HG02884 (cell line): ENCODE data around the gene R3HDM2.
"Not testable (repeated sequence)": the region's sequence is repeated elsewhere in the genome, so short reads cannot be mapped to it uniquely, and the experiment has no call there.

Source experiments
- ATAC-seq: cut with Tn5 transposase; IDR thresholded peaks from one replicate; pipeline ENCODE4 v1.9.1; 2021; ENCODE audit warnings: mild to moderate bottlenecking, moderate library complexity; ENCODE audit not compliant: unreplicated experiment

Gene R3HDM2

DNA sequence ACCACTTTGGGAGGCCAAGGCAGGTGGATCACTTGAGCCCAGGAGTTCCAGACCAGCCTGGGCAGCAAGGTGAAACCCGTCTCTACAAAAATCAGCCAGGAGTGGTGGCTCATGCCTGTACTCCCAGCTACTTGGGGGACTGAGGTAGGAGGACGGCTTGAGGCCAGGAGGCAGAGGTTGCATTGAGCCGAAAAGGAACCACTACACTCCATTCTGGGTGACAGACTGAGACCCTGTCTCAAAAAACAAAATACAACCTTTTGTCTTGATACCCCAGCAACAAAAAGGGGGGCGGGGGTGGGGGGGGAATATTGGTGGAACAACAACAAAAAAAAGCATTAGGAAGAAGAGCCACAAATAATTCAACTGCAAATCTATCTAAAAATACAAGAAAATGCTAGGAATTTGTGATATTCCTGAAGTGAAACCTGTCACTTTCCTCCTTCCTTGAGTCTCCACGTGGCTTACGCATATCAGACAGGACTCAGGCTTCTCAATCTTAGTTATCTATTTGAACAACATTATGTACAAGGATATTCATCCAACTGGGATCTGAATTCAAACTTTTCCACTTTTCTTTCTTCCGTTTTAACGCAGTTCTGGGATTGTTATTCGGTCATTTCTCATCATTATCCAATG is 1.3 kb downstream of the R3HDM2 start:
- ATAC-seq: no peak

DNA sequence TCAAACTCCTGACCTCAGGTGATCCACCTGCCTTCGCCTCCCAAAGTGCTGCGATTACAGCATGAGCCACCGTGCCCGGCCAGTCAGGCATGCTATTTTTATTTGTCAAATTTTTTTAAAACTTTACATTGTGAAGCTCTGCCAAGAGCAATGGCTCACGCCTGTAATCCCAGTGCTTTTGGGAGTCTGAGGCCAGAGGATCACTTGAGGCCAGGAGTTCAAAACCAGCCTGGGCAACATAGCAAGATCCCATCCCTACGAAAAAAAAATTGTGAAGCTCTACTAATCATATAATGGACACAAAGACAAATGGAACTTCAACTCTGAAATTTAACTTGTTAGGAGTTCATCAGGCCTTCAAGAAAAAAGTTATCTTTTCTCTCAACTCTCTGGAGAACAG is 1.9 kb downstream of the R3HDM2 start:
- ATAC-seq: no peak

- not testable (repeated sequence) for ATAC-seq
These were observed 3.9 kb downstream of the R3HDM2 start for GRCh38 chr12:57426948-57427347.

DNA sequence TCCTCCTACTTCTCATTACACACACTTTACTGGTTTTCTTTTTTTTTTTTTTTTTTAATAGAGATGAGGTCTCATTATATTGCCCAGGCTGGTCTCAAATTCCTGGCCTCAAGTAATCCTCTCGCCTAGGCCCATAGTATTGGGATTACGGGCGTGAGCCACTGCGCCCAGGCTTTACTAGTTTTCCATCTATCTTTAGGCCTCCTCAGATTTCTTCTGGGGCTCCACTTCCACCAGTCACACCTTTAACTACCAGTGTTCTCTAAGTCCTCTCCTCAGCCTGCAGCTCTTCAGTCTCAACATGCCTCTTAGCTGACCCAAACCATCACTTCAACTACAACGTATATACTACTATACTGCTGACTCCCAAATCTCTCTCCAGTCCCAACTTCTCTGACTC is 10.4 kb downstream of the R3HDM2 start:
- no peak for ATAC-seq

DNA sequence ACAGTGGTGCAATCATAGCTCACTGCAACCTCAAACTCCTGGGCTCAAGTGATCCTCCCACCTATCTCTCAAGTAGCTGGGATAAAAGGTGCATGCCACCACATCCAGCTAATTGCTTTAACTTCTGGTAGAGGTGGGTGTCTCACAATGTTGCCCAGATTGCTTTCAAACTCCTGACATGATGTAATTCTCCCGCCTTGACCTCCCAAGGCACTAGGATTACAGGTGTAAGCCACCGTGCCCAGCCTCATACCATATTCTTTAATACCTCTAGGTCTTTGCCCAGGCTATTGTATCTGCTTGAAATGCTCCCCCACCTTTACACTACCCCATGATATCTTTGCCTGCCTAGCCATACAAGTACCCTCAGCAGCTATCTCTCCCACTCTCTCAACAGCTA is 11.3 kb downstream of the R3HDM2 start:
- no peak for ATAC-seq

GRCh38 chr12:57418255-57418654 is 12.6 kb downstream of the R3HDM2 start:
- ATAC-seq: no peak

GRCh38 chr12:57416039-57416996 is 14.5 kb downstream of the R3HDM2 start:
- no peak for ATAC-seq

GRCh38 chr12:57415088-57415487 is 15.8 kb downstream of the R3HDM2 start:
- ATAC-seq: no peak

- not testable (repeated sequence) for ATAC-seq
These were observed 16.7 kb downstream of the R3HDM2 start for GRCh38 chr12:57414160-57414559.

DNA sequence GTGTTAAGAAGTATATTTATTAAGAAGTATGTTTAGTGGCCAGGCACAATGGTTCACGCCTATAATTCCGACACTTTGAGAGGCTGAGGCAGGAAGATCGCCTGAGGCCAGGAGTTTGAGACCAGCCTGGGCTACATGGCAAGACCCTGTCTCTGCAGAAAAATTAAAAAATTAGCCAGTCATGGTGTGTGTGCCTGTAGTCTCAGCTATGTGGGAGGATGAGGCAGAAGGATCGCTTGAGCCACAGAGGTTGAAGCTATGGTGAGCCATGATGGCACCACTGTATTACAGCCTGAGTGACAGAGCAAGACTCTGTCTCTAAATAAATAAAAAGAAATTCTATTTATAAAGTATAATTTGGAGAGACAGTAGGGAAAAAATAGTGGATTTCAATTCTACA is 20.3 kb downstream of the R3HDM2 start:
- ATAC-seq: no peak

GRCh38 chr12:57404966-57405640 is 25.7 kb downstream of the R3HDM2 start:
- ATAC-seq: no peak

- not testable (repeated sequence) for ATAC-seq
These were observed 28.7 kb downstream of the R3HDM2 start for GRCh38 chr12:57402156-57402555.

- no peak for ATAC-seq
These were observed 29.7 kb downstream of the R3HDM2 start for GRCh38 chr12:57401165-57401564.

- not testable (repeated sequence) for ATAC-seq
These were observed 31.0 kb downstream of the R3HDM2 start for GRCh38 chr12:57399718-57400463.

DNA sequence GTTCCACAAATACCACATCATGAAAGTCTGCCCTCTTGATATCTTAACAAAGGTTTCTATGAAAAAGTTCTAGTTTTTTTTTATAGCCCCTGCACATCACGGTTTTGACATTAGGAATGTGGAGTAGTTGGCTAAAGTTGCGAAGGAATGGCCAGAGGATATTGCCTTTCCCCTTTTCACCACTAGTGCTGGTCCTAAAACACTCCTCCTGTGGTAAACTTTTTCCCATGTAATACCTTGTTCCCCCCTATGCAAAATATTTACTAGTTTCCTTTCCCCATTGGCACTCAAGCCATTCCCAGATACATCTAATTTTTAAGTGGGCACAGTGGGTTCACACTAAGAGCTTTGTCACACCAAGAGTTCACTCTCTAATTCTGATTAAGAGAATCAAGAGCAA is 33.4 kb downstream of the R3HDM2 start:
- ATAC-seq: no peak

GRCh38 chr12:57395121-57395520 is 35.7 kb downstream of the R3HDM2 start:
- no peak for ATAC-seq

- ATAC-seq: no peak
These were observed 40.7 kb downstream of the R3HDM2 start for GRCh38 chr12:57390174-57390573.

GRCh38 chr12:57389033-57389432 is 41.8 kb downstream of the R3HDM2 start:
- no peak for ATAC-seq

DNA sequence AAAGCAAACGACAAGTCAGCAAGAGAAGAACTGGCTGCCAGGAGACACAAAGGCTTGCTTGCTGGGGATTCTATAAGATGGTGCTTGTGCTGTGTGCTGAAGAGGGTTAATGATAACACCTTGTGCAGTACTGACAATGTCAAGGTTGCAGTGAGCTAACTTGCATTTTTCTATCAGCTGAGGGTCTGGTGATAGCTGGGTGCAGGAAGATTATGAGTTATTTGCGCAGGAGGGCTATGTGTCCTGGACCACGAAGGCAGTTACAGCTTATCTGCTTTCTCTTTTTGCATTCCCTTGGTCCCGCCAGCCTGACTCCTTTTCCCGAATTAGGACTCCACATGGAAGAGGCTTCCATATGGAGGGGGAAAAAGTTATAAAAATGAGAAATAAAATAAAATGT is 42.4 kb downstream of the R3HDM2 start:
- ATAC-seq: no peak

GRCh38 chr12:57386187-57386720 is 44.6 kb downstream of the R3HDM2 start:
- no peak for ATAC-seq

DNA sequence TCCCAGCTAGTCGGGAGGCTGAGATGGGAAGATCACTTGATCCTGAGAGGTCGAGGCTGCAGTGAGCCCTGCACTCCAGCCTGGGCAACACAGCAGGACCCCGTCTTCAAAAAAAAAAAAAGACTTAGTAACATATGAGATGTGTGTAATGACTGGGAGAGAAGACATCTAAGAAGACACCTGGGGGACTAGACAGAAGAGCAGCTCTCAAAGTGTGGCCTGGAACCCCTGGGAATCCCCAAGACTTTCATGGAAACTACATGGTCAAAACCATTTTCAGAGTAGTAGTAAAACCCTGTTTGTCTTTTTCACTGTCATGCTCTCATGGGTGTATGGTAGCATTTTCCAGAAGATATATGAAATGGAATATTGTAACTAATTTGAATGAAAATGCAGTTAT is 45.3 kb downstream of the R3HDM2 start:
- no peak for ATAC-seq
